ENCODE data around the gene AQP12A.
"Not testable (repeated sequence)": the region's sequence is repeated elsewhere in the genome, so short reads cannot be mapped to it uniquely, and the experiment has no call there.

- TF ChIP-seq, protein P1, sequence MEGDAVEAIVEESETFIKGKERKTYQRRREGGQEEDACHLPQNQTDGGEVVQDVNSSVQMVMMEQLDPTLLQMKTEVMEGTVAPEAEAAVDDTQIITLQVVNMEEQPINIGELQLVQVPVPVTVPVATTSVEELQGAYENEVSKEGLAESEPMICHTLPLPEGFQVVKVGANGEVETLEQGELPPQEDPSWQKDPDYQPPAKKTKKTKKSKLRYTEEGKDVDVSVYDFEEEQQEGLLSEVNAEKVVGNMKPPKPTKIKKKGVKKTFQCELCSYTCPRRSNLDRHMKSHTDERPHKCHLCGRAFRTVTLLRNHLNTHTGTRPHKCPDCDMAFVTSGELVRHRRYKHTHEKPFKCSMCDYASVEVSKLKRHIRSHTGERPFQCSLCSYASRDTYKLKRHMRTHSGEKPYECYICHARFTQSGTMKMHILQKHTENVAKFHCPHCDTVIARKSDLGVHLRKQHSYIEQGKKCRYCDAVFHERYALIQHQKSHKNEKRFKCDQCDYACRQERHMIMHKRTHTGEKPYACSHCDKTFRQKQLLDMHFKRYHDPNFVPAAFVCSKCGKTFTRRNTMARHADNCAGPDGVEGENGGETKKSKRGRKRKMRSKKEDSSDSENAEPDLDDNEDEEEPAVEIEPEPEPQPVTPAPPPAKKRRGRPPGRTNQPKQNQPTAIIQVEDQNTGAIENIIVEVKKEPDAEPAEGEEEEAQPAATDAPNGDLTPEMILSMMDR (conservative IDR thresholded peaks at IDR 0.05; ENCODE audit: low read depth in 2 of 2) = not testable (repeated sequence)
- not testable (repeated sequence) for TF ChIP-seq EZH2 (IDR thresholded peaks at IDR 0.05; ENCODE audit: low read depth, unreplicated experiment); ETS1 (IDR thresholded peaks at IDR 0.05); NANOG (IDR thresholded peaks at IDR 0.05; ENCODE audit: borderline replicate concordance); POLR2AphosphoS5 (IDR thresholded peaks at IDR 0.05; ENCODE audit: low read depth)
Measured at GRCh38 chr2:240678043-240678442, 13.6 kb upstream of the AQP12A start.
